Tibial nerve (tissue), 4 donors: ENCODE results near the gene CUX1. TPM values are rescaled to one million over a fixed set of nuclear protein-coding genes. Genes with fewer than 3 reads are reported as not detected.

Source experiments
- DNase-seq, 2 donors: peaks; one replicate each; pipeline ENCODE4 v3.0.0-alpha.2; 2019; ENCODE audit warnings: low spot score in 2 of 2
- H3K27ac ChIP-seq, 4 donors: fragments of 200-600 bp; sonication (generic) in 3 of 4; one replicate each; pipeline ENCODE4 v1.5.1; 2017 to 2019; ENCODE audit warnings: mild to moderate bottlenecking in 1 of 4
- H3K27me3 ChIP-seq, 2 donors: fragments of 200-600 bp; sonication (generic) in 1 of 2; one replicate each; pipeline versions ENCODE4 v1.5.1 to v1.6.0; 2017 to 2019
- H3K36me3 ChIP-seq, 3 donors: fragments of 200-600 bp; sonication (generic); one replicate each; pipeline ENCODE4 v1.5.1; 2018 to 2019
- H3K4me1 ChIP-seq, 4 donors: fragments of 200-600 bp; sonication (generic) in 3 of 4; one replicate each; pipeline ENCODE4 v1.5.1; 2017 to 2019
- H3K4me3 ChIP-seq, 4 donors: fragments of 200-600 bp; sonication (generic) in 3 of 4; one replicate each; pipeline ENCODE4 v1.5.1; 2017 to 2019; ENCODE audit warnings: mild to moderate bottlenecking in 1 of 4, moderate library complexity in 1 of 4
- H3K9me3 ChIP-seq, 4 donors: fragments of 200-600 bp; sonication (generic) in 3 of 4; one replicate each; pipeline ENCODE4 v1.5.1; 2017 to 2019
- CTCF ChIP-seq, 5 experiments: fragments of 200-600 bp in 3 of 5; fragments of 450-650 bp in 2 of 5; sonication (generic) in 3 of 5; IDR thresholded peaks; one replicate each; pipeline ENCODE4 v1.5.1; 2016 to 2019; ENCODE audit warnings: antibody characterized with exemption in 5 of 5, mild to moderate bottlenecking in 3 of 5, moderate library complexity in 2 of 5
- EP300 ChIP-seq, 2 donors: sonication (generic); formaldehyde crosslinking; IDR thresholded peaks; one replicate each; pipeline ENCODE4 v1.6.1; 2017; ENCODE audit warnings: antibody characterized with exemption in 2 of 2, mild to moderate bottlenecking in 1 of 2
- POLR2A ChIP-seq, 2 donors: fragments of 450-650 bp; IDR thresholded peaks; one replicate each; pipeline ENCODE4 v1.6.1; 2017; ENCODE audit warnings: antibody characterized with exemption in 2 of 2, mild to moderate bottlenecking in 2 of 2, moderate library complexity in 2 of 2
- whole genome bisulfite sequencing, 2 donors: methylation state at CpG; one replicate each; pipeline ENCODE4 v1.1.5; 2018; 5-methylcytosine and 5-hydroxymethylcytosine counted together
- total RNA-seq, 4 donors: library from RNA; depleted of rRNA; stranded (reverse); fragments of >200 nt; gene quantifications; one replicate each; pipeline ENCODE4 v1.1.0, GENCODE V29; 2016

The CUX1 gene
- total RNA-seq, 4 donors from 2014 or later: 74.5 to 104 (median 84.3) TPM

- H3K4me3 ChIP-seq: no peak overlapping the region
- no peaks in the 10 kb centered on the region for H3K9me3 ChIP-seq
- TF ChIP-seq POLR2A (IDR thresholded peaks at IDR 0.05) (no peak), CTCF (IDR thresholded peaks at IDR 0.05) (no peak), EP300 (IDR thresholded peaks at IDR 0.05) (no peak)
- H3K27ac ChIP-seq: peak overlapping the region in 1 of 4 donors; percentile 22
- DNase-seq: no peak
- WGBS, 2 donors: 93 to 99% methylated on average over 9 of the region's 9 CpGs
- no peaks in the 10 kb centered on the region for H3K4me1 ChIP-seq
- H3K27me3 ChIP-seq: no peaks in the 10 kb centered on the region
- H3K36me3 ChIP-seq: peaks cover 0 to 41% (median 3%) of the 10 kb centered on the region in 3 donors
These were observed 339.4 kb downstream of the CUX1 start for GRCh38 chr7:102156867-102157266.

GRCh38 chr7:102165136-102165535, 347.7 kb downstream of the CUX1 start:
- TF ChIP-seq EP300 (IDR thresholded peaks at IDR 0.05) (no peak), CTCF (IDR thresholded peaks at IDR 0.05) (no peak), POLR2A (IDR thresholded peaks at IDR 0.05) (no peak)
- WGBS, 2 donors: 62 to 72% methylated on average over 6 of the region's 6 CpGs
- no peaks in the 10 kb centered on the region for H3K9me3 ChIP-seq
- H3K27me3 ChIP-seq: no peaks in the 10 kb centered on the region
- peaks cover 0 to 36% (median 0%) of the 10 kb centered on the region in 3 donors for H3K36me3 ChIP-seq
- peak overlapping the region in 3 of 4 donors; percentile 3 to 91 (median 59) for H3K27ac ChIP-seq
- peaks cover 0 to 19% (median 10%) of the 10 kb centered on the region in 4 donors for H3K4me1 ChIP-seq
- no peak for DNase-seq
- no peak overlapping the region for H3K4me3 ChIP-seq

- 89 to 90% methylated on average over 6 of the region's 6 CpGs for WGBS, 2 donors
- TF ChIP-seq POLR2A (IDR thresholded peaks at IDR 0.05) (no peak), CTCF (IDR thresholded peaks at IDR 0.05) (no peak), EP300 (IDR thresholded peaks at IDR 0.05) (no peak)
- Histone ChIP-seq H3K4me1 (peaks cover 0 to 36% (median 10%) of the 10 kb centered on the region in 4 donors), H3K9me3 (no peaks in the 10 kb centered on the region), H3K36me3 (peaks cover 0 to 36% (median 0%) of the 10 kb centered on the region in 3 donors), H3K27me3 (no peaks in the 10 kb centered on the region), H3K27ac (peak overlapping the region in 3 of 4 donors; percentile 84 to 92 (median 91)), H3K4me3 (no peak overlapping the region)
- no peak for DNase-seq
These were observed 349.8 kb downstream of the CUX1 start for GRCh38 chr7:102167254-102167653.

GRCh38 chr7:102169651-102170392, 352.4 kb downstream of the CUX1 start:
- peak overlapping the region; percentile 4 to 40 (median 20) for H3K4me3 ChIP-seq
- WGBS, 2 donors: 15 to 23% methylated on average over 14 of the region's 14 CpGs
- peak in 1 of 2 donors; percentile 74 for TF ChIP-seq EP300 (IDR thresholded peaks at IDR 0.05)
- TF ChIP-seq CTCF (IDR thresholded peaks at IDR 0.05): peak in 1 of 5 experiments; percentile 5
- TF ChIP-seq POLR2A (IDR thresholded peaks at IDR 0.05): no peak

GRCh38 chr7:102170393-102170970, 353.1 kb downstream of the CUX1 start:
- no peak for TF ChIP-seq POLR2A (IDR thresholded peaks at IDR 0.05)
- peak in 1 of 2 donors; percentile 32 for TF ChIP-seq EP300 (IDR thresholded peaks at IDR 0.05)
- peak in 1 of 5 experiments; percentile 4 for TF ChIP-seq CTCF (IDR thresholded peaks at IDR 0.05)
- Histone ChIP-seq H3K27ac (peak overlapping the region; percentile 73 to 92 (median 88)), H3K9me3 (no peaks in the 10 kb centered on the region), H3K36me3 (peaks cover 0 to 30% (median 0%) of the 10 kb centered on the region in 3 donors), H3K4me1 (peaks cover 0 to 44% (median 10%) of the 10 kb centered on the region in 4 donors), H3K4me3 (peak overlapping the region; percentile 4 to 40 (median 20)), H3K27me3 (no peaks in the 10 kb centered on the region)
- no peak for DNase-seq
- WGBS, 2 donors: 36 to 43% methylated on average over 22 of the region's 22 CpGs

More at GRCh38 chr7:102169651-102170392, 352.4 kb downstream of the CUX1 start:
- H3K36me3 ChIP-seq: peaks cover 0 to 25% (median 0%) of the 10 kb centered on the region in 3 donors
- DNase-seq: no peak
- no peaks in the 10 kb centered on the region for H3K27me3 ChIP-seq
- H3K9me3 ChIP-seq: no peaks in the 10 kb centered on the region
- peaks cover 0 to 40% (median 10%) of the 10 kb centered on the region in 4 donors for H3K4me1 ChIP-seq
- H3K27ac ChIP-seq: peak overlapping the region; percentile 73 to 92 (median 88)
